GM18511 (cell line): ENCODE data around the gene PDZD2.
"Not testable (repeated sequence)": the region's sequence is repeated elsewhere in the genome, so short reads cannot be mapped to it uniquely, and the experiment has no call there.

Experiments used
- ATAC-seq: cut with Tn5 transposase; IDR thresholded peaks from one replicate; pipeline ENCODE4 v1.9.1; 2021; ENCODE audit warnings: mild to moderate bottlenecking, moderate library complexity; ENCODE audit not compliant: unreplicated experiment

Gene PDZD2

GRCh38 chr5:31638748-31639418 lies at the start of gene PDZD2:
TSS of gene PDZD2 (plus strand) at chr5:31639131.
- ATAC-seq, result peak; percentile 83

DNA sequence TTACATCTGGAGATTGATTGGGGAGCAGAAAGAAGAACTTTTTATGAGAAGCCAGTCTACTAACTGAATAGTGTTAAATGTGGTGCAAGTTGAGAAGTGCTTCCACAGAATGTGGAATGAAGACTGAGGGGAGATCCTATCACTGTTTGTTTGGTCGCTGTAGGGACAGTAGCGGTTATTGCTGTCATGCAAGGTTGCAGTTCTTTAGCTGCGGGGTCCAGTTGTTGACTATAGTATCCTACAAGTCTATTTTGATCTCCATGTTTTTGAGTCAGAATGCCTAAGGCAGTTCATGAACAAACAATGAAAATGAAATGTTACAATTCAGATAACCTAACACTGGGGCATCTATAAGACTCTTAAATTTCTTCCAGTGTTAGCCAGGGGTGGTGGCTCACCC lies 45.3 kb upstream of the PDZD2 start:
- ATAC-seq, result no peak

DNA sequence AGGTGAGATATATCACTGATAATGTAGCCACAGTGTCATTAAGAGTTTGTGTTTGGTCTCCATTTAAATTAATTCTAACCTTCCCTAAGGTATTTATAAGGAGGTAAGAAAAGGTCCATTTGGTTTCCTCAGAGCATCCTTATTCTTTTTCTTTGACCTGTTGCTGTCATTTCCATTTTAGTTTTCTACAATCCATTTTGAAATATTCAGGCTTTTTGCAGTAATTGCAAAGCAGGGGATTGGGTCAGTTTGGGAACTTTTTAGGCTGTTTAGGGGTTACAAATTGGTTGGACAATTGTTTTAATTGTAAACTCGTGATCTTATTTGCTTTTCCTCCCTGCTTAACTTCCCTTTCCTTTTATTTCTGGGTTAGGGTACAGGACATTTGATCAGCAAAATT lies 42.6 kb upstream of the PDZD2 start:
- no peak for ATAC-seq

GRCh38 chr5:31598640-31599611 lies 40.0 kb upstream of the PDZD2 start:
- ATAC-seq, result no peak

DNA sequence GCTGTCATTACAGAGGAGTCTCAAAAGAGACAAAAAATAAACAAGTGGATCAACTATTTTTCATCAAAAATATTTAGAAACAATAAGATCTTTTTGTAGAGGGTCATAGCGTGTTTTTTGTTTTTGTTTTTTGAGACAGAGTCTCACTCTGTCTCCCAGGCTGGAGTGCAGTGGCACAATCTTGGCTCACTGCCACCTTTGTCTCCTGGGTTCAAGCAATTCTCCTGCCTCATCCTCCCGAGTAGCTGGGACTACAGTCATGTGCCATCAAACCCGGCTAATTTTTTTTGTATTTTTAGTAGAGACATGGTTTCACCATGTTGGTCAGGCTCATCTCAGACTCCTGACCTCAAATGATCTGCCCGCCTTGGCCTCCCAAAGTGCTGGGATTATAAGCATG lies 36.6 kb upstream of the PDZD2 start:
- ATAC-seq, result not testable (repeated sequence)

- ATAC-seq, result no peak
Measured at GRCh38 chr5:31604240-31604639, 34.7 kb upstream of the PDZD2 start.

- no peak for ATAC-seq
Measured at GRCh38 chr5:31604644-31605043, 34.3 kb upstream of the PDZD2 start.

DNA sequence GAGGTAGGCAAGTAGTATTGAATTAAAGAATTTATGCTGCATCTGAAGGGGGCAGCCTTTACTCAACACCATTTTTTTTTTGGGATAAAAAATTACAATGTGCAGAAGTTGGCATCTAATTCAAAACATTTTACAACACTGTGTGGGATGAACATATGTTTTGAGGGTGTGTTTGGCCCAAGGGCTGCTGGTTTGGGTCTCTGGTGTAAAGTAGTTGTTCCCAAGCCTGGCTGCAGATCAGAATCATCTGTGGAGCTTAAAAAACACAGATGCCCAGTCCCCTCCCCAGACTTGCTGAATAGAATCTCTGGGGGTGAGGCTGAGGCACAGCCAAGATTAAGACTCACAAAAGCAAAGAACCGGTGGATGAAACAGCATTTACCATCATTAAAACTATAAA lies 33.0 kb upstream of the PDZD2 start:
- no peak for ATAC-seq

DNA sequence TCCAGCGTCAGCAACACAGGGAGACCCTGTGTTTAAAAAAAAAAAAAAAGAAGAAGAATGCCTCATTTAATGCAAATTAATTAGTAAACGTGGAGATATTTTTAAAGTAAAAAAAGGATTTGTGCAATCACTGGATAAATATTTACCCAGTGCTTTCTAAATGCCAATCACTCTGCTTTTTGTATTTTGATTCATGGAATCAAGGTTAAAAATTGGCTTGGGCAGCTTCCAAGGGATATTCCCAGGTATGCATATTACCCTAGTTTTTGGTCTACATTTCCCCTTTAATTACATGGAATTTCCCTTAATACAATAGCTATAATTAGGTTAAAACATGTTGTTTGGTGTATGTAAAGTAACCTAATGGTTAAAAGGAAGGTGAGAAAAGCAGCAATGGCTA lies 31.4 kb upstream of the PDZD2 start:
- no peak for ATAC-seq

DNA sequence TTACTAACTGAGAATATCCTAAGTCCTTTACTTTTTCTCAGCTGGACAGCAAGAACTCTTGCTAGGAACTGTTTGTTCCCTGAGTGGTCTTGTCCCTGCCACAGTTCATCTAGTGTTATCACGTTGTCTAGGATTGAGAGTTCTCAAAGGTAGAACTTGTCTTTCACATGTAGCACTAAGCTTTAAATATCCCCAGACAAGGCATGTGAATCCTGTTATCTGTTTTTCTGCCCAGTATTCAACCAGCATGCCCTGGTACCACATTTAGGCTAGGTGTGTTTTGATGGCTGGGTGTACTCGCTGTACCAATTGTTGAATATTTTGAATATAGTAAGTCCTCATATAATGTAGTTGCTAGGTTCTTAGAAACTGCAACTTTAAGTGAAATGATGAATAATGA lies 27.9 kb upstream of the PDZD2 start:
- no peak for ATAC-seq

- no peak for ATAC-seq
Measured at GRCh38 chr5:31613651-31614050, 25.3 kb upstream of the PDZD2 start.

DNA sequence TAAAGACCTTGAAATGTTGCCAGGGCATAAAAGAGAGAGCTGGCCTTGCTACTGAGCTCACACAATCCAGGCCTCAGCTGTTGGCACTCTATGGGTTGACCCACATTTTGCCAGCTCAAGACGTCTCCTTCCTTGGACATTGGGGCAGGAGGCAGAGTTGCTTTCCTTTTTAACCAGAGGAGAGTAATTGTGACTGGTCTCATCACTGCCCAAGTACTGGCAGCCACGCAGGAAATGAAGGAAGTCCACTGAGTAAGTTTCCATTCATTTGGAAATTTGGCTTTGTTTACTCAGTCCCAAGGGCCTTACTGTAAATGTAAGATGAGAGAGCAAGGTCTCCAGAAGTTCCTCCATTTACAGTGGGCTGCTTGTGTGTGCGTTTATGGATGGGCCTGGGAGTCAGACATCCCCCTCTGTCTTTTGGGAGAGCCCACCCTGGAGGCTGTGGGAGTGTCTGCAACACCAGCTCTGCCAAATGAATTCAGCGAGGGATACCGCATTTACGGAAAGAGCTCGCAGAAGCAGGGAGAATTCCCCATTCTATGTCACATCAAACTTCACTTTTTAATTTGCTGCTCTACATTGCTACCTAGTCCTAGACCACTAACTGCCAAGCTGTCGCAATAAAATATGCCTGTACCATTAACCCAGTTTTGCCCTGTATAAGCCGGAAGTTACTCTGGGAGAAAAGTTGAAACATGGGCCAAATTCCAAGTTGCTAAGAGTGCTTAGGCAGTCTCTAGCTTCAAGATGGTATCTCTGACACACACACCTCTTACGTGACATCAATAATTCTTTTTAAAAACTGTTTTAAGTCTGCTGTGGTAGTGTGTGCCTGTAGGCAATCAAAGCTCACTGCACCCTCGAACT lies 24.5 kb upstream of the PDZD2 start:
- no peak for ATAC-seq

DNA sequence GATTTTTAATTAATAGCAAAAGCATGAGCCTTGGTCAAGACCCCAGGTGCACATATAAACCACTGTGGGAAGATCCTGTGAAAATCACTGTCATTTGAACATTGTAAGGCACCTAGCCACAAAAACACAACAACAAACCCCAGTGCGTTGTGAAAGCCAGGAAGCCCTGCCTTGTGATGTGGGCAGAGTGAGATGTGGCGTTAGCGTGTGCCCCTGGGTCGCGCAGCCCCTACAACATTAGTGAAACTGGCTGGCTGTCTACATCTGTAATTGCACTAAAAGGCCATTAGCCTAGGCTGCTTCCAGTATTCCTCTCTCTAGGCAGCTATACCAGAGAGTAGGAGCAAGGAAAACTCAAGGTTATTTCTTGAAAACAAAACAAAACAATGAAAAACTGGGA lies 21.1 kb upstream of the PDZD2 start:
- ATAC-seq, result no peak

DNA sequence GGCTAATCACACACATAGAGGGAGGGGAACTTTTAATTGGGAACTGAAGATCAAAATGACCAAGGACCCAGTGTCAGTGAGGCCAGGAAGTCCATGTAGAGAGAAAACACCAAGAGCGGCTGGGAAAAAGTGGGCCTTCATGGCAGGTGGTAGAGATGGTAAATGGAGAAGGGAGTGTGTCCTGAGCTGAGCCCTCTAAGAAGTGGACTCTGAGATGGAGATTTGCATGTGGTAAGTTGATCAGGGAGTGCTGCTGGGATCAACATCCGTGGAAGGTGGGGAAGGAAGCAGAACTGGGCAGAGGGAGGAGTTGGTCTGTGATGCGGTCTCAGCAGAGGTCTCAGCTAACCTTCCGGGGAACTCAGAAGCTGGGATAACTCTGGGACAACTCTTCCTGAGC lies 18.9 kb upstream of the PDZD2 start:
- no peak for ATAC-seq

DNA sequence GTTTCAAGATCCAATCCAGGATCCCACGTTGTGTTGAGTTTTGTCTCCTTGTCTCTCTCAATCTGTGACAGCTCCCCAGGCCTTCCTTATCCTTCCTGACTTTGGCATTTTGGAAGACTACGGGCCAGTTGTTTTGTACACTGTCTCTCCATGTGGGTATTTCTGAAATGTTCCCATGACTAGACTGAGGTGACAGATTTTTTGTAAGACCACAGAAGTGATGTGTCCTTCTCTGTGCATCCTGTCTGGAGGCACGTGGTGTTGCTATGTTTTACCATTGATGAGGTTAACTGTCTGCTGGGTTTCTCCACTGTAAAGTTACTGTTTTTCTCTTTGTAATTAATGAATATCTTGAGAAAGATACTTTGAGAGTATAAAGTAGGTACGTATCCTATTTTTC lies 15.7 kb upstream of the PDZD2 start:
- ATAC-seq, result no peak

DNA sequence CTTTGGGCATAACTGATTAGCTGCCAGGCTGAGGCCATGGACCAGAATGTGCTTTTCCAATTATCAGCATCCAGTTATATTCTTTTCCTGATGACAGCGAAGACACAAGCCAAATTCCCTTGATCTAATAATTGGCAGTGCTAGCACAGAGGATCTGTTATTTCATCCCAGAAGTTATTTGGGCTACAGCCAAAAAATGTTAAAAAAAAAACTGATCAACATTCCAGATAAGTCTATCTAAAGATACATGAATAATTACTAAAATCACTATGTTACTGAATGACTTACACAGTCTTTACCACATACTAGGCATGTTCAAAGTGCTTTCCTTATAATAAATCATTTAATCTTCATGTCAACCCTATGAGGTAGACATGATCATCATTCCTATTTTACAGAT lies 13.5 kb upstream of the PDZD2 start:
- no peak for ATAC-seq

GRCh38 chr5:31626156-31626555 lies 12.8 kb upstream of the PDZD2 start:
- no peak for ATAC-seq

- no peak for ATAC-seq
Measured at GRCh38 chr5:31626604-31627234, 12.2 kb upstream of the PDZD2 start.

DNA sequence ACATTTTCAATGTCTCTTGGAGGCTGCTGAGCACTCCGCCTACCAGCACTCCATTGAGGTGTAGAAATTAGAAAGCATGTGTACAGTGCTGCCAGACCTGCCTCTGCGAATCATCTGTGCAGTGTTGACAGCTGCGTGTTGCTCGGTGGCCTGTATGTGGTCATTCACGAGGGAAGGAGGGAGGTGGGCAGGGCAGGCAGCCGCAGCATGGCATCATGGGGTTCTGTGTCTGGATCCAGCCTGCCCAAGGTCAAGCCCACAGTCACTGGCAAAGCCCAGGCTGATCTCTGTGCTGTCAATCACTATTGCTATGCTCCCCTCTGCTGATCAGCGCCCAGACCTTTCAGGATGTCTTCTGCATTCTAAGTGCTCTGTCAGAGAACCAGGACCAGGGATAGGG lies 8.0 kb upstream of the PDZD2 start:
- ATAC-seq, result no peak

GRCh38 chr5:31632460-31632859 lies 6.5 kb upstream of the PDZD2 start:
- ATAC-seq, result no peak

DNA sequence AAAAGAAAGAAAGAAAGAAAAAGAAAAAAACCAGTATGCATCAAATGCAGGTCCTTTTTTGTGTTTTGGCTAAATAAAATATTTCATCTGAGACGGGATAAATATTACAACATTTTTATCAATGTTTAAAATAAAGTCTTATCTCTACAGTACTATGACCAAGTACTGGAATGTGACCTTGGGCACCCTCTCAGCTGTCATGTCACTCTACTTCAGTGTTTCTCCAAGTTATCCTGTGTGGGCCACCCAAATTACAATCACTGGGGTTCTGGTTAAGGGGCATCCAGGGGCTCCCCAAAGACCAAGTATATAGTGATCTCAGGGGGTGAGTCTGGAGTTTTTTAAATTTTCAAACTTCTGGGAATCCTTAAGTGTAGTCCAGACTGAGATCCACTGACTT lies 3.5 kb upstream of the PDZD2 start:
- ATAC-seq, result no peak
